Measurements from ENCODE around the gene B3GNT3. TPM values are rescaled to one million over a fixed set of nuclear protein-coding genes. Genes with fewer than 3 reads are reported as not detected.

B3GNT3 gene
- total RNA-seq, 1 donor from 2014 or later: 11.5 TPM

DNA sequence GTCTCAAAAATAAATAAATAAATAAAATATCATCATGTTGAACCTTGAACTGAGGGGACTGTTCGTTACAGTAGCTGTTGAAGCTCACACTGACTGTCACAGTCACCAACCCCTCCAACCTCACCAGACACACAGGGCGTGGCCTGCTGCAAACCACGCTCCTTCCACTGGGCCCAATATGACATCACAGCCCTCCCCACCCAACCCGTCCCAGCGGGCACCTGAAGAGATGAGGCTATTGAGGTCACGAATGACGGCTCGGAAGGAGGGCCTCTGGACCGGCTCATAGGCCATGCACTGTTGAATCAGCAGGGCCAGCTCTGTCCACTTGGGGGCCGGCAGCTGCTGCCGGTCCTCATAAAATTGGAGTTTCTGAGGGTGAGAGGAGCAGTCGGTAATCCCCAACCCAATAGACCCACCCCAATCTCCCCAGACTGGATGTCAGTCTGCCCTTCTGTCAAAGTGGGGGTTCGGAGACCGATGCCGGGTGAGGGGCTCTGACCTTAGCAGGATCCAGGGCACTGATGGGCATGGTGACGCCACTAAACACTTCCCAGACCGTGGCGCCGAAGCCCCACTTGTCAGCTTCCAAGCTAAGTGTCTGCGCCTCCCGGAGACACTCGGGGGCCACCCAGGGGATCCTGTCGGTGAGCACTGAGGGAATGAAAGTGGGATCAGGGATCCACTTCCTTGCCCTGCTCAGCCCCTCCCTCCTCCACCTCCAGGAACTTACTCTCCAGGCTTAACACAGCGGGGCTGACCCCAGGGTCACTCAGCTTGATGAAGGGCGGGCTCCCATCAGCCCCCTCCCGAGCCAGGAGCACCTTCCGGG lies 39.6 kb downstream of the B3GNT3 start:
- Histone ChIP-seq H3K27me3 (ENCODE audit: control insufficient read depth, insufficient read depth, low read length) (peaks cover 17% of the 10 kb centered on the region), H3K36me3 (ENCODE audit: control insufficient read depth, insufficient read depth, low read length) (no peaks in the 10 kb centered on the region), H3K4me3 (ENCODE audit: low read depth, low read length) (no peak overlapping the region)
- DNase-seq (ENCODE audit: low read depth): no peak
- TF ChIP-seq, protein P1, sequence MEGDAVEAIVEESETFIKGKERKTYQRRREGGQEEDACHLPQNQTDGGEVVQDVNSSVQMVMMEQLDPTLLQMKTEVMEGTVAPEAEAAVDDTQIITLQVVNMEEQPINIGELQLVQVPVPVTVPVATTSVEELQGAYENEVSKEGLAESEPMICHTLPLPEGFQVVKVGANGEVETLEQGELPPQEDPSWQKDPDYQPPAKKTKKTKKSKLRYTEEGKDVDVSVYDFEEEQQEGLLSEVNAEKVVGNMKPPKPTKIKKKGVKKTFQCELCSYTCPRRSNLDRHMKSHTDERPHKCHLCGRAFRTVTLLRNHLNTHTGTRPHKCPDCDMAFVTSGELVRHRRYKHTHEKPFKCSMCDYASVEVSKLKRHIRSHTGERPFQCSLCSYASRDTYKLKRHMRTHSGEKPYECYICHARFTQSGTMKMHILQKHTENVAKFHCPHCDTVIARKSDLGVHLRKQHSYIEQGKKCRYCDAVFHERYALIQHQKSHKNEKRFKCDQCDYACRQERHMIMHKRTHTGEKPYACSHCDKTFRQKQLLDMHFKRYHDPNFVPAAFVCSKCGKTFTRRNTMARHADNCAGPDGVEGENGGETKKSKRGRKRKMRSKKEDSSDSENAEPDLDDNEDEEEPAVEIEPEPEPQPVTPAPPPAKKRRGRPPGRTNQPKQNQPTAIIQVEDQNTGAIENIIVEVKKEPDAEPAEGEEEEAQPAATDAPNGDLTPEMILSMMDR (IDR thresholded peaks at IDR 0.05; ENCODE audit: insufficient read depth, low read length, poor library complexity, severe bottlenecking): peak; percentile 9

DNA sequence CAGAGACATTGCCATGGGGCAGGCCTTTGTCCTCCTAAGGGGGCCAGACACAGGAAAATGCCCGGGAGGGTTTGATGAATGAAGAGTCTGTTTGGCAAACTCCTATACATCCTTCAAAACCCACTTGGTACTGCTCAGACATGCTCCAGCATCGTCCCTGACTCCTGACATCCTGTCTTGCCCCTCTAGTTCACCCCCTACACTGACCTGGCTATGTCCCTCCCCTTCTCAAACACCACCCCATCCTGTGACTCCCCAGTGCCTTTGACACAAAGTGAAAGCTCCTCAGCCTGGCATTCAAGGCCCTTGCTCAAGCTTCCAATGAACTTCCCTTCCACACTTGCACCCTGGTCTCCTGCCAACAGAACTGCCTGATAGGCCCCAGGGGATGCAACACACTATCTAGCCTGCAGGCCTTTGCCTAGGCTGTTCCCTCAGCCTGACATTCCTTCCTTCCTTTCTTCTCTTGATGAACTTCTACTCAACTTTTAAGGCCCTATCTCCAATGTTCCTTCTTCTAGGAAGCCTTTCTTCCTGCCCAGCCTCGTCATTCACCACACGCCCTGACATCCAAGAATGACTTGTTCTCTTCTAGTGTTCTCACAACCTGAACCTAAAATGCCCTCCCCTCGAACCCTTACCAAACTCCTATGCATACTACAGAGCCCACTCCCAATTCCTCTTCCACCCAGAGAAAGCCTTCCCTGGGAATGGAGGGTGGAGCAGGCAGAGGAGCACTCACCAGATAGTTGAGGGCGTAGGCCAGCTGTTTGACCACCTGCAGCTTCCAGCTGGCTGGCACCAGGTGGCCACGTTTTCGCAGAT lies 40.5 kb downstream of the B3GNT3 start:
- peaks cover 17% of the 10 kb centered on the region for H3K27me3 ChIP-seq (ENCODE audit: control insufficient read depth, insufficient read depth, low read length)
- TF ChIP-seq, protein P1 (IDR thresholded peaks at IDR 0.05; ENCODE audit: insufficient read depth, low read length, poor library complexity, severe bottlenecking): no peak
- no peak overlapping the region for H3K4me3 ChIP-seq (ENCODE audit: low read depth, low read length)
- no peak for DNase-seq (ENCODE audit: low read depth)
- H3K36me3 ChIP-seq (ENCODE audit: control insufficient read depth, insufficient read depth, low read length): no peaks in the 10 kb centered on the region

DNA sequence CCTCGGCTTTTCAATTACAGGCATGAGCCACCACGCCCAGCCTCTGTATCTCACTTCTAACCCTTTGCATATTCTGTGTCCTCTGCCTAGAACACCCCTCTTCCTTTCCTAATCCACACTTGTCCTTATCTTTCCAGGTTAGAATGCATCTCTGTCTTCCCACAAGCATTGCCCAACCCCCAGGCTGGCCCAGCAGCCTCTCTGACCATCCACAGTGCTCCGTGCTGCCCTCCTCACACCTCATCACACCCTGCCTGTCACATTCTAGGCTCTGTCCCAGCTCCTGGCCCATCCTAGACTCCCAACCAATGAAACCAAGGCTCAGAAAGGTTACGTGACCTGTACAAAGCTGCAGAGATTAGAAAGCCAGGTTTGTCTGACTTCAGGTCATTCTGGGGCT lies 41.6 kb downstream of the B3GNT3 start:
- Histone ChIP-seq H3K36me3 (ENCODE audit: control insufficient read depth, insufficient read depth, low read length) (no peaks in the 10 kb centered on the region), H3K27me3 (ENCODE audit: control insufficient read depth, insufficient read depth, low read length) (peaks cover 14% of the 10 kb centered on the region), H3K4me3 (ENCODE audit: low read depth, low read length) (no peak overlapping the region)
- DNase-seq (ENCODE audit: low read depth): no peak
- TF ChIP-seq, protein P1 (IDR thresholded peaks at IDR 0.05; ENCODE audit: insufficient read depth, low read length, poor library complexity, severe bottlenecking): no peak

- TF ChIP-seq, protein P1 (IDR thresholded peaks at IDR 0.05; ENCODE audit: insufficient read depth, low read length, poor library complexity, severe bottlenecking): no peak
- H3K36me3 ChIP-seq (ENCODE audit: control insufficient read depth, insufficient read depth, low read length): no peaks in the 10 kb centered on the region
- no peak for DNase-seq (ENCODE audit: low read depth)
- H3K4me3 ChIP-seq (ENCODE audit: low read depth, low read length): no peak overlapping the region
- peaks cover 14% of the 10 kb centered on the region for H3K27me3 ChIP-seq (ENCODE audit: control insufficient read depth, insufficient read depth, low read length)
Measured at GRCh38 chr19:17837972-17838371, 43.0 kb downstream of the B3GNT3 start.

- Histone ChIP-seq H3K36me3 (ENCODE audit: control insufficient read depth, insufficient read depth, low read length) (no peaks in the 10 kb centered on the region), H3K4me3 (ENCODE audit: low read depth, low read length) (no peak overlapping the region), H3K27me3 (ENCODE audit: control insufficient read depth, insufficient read depth, low read length) (peaks cover 14% of the 10 kb centered on the region)
- TF ChIP-seq, protein P1 (IDR thresholded peaks at IDR 0.05; ENCODE audit: insufficient read depth, low read length, poor library complexity, severe bottlenecking): no peak
- no peak for DNase-seq (ENCODE audit: low read depth)
Measured at GRCh38 chr19:17840019-17840418, 45.1 kb downstream of the B3GNT3 start.
